HK-2 (cell line): ENCODE results near the gene PLD5.
"Not testable (repeated sequence)": the region's sequence is repeated elsewhere in the genome, so short reads cannot be mapped to it uniquely, and the experiment has no call there.

Experiments
- DNase-seq: peaks from one replicate; pipeline ENCODE4 v3.0.0-alpha.2; 2018; ENCODE audit not compliant: unreplicated experiment

PLD5 gene

GRCh38 chr1:242058582-242058981 is 465.9 kb downstream of the PLD5 start:
- not testable (repeated sequence) for DNase-seq

DNA sequence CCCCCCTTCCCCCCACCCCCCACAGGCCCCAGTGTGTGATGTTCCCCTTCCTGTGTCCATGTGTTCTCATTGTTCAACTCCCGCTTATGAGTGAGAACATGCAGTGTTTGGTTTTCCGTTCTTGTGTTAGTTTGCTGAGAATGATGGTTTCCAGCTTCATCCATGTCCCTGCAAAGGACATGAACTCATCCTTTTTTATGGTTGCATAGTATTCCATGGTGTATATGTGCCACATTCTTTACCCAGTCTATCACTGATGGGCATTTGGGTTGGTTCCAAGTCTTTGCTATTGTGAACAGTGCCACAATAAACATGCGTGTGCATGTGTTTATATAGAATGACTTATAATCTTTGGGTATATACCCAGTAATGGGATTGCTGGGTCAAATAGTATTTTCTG is 466.3 kb downstream of the PLD5 start:
- not testable (repeated sequence) for DNase-seq

- no peak for DNase-seq
Measured at GRCh38 chr1:242057745-242058115, 466.8 kb downstream of the PLD5 start.

DNA sequence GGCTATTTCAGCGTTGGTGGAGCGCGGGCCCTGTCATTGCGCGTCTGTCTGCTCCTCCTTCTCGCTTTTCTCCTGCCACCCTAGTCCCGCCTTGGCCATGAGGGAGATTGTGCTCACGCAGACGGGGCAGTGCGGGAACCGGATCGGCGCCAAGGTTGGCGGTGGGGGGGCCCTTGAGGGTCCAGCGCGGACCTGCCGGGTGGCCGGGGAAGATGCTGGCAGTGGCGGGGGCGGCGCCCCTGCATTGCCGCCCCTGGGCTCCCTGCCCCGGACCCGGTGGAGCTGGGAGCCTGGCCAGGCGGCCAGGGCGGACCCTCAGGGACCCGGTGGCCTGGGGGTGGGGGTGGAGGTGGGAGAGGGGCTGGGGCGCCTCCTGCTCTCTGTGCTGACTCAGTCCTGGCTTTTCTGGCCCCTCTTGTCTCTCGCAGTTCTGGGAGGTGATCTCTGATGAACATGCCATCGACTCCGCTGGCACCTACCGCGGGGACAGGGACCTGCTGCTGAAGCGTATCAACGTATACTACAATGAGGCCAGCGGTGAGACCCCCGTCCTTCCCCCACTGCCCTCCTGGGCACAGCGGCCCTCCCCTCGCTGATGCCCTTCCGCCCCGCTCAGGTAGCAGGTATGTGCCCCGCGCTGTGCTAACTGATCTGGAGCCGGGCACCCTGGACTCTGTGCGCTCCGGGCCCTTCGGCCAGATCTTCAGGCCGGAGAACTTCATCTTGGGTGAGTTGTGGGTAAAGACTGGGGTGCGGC is 467.3 kb downstream of the PLD5 start:
- no peak for DNase-seq

- DNase-seq = no peak
Measured at GRCh38 chr1:242055749-242056320, 468.7 kb downstream of the PLD5 start.

- DNase-seq = no peak
Measured at GRCh38 chr1:242043165-242043564, 481.3 kb downstream of the PLD5 start.

DNA sequence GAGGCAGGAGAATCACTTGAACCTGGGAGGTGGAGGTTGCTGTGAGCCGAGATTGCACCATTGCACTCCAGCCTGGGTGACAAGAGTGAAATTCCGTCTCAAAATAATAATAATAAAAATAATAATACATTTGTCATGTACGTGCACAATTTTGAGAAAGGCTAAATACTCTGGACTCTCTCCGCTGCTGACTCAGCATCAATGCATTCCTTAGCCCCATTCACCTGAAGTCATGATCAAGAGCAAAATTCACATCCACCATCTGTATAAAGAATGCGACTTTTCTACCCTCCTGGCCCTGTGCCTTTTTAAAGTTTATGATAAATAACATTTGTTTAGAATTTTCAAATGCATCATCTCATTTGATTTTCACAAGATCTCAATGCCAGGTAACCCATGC is 490.1 kb downstream of the PLD5 start:
- no peak for DNase-seq

- DNase-seq = no peak
Measured at GRCh38 chr1:242033447-242033846, 491.1 kb downstream of the PLD5 start.
